DMS153 treated with DMSO at 0.1 percent for 48 hours (cell line): ENCODE results near the gene TDRD9.

Experiments used
- DNase-seq: peaks from one replicate; lab custom pipeline; 2025; ENCODE audit not compliant: unreplicated experiment; lab: John Stamatoyannopoulos, UW

TDRD9 gene

GRCh38 chr14:103984196-103984595 lies 55.9 kb downstream of the TDRD9 start:
- DNase-seq = no peak

GRCh38 chr14:103989034-103989433 lies 60.8 kb downstream of the TDRD9 start:
- DNase-seq = no peak

GRCh38 chr14:103989964-103990363 lies 61.7 kb downstream of the TDRD9 start:
- DNase-seq = no peak

GRCh38 chr14:103994535-103995184 lies 66.4 kb downstream of the TDRD9 start:
- no peak for DNase-seq

- no peak for DNase-seq
Observed at GRCh38 chr14:103995876-103996275, 67.6 kb downstream of the TDRD9 start.

- DNase-seq = no peak
Observed at GRCh38 chr14:103997391-103997790, 69.1 kb downstream of the TDRD9 start.

- DNase-seq = no peak
Observed at GRCh38 chr14:103998027-103998426, 69.8 kb downstream of the TDRD9 start.

GRCh38 chr14:103999795-104000440 lies 71.7 kb downstream of the TDRD9 start:
- no peak for DNase-seq

- no peak for DNase-seq
Observed at GRCh38 chr14:104001003-104001402, 72.7 kb downstream of the TDRD9 start.

- DNase-seq = no peak
Observed at GRCh38 chr14:104003616-104004015, 75.4 kb downstream of the TDRD9 start.

- DNase-seq = no peak
Observed at GRCh38 chr14:104004849-104005248, 76.6 kb downstream of the TDRD9 start.

GRCh38 chr14:104005489-104005888 lies 77.2 kb downstream of the TDRD9 start:
- no peak for DNase-seq

GRCh38 chr14:104007121-104007520 lies 78.9 kb downstream of the TDRD9 start:
- no peak for DNase-seq

- no peak for DNase-seq
Observed at GRCh38 chr14:104009297-104009696, 81.0 kb downstream of the TDRD9 start.

GRCh38 chr14:104011824-104012517 lies 83.7 kb downstream of the TDRD9 start:
- DNase-seq = no peak

- no peak for DNase-seq
Observed at GRCh38 chr14:104014764-104015163, 86.5 kb downstream of the TDRD9 start.

GRCh38 chr14:104016873-104017650 lies 88.8 kb downstream of the TDRD9 start:
- no peak for DNase-seq

GRCh38 chr14:104019029-104019428 lies 90.8 kb downstream of the TDRD9 start:
- no peak for DNase-seq

- DNase-seq = no peak
Observed at GRCh38 chr14:104019806-104020205, 91.5 kb downstream of the TDRD9 start.

GRCh38 chr14:104020471-104020870 lies 92.2 kb downstream of the TDRD9 start:
- DNase-seq = no peak

- no peak for DNase-seq
Observed at GRCh38 chr14:104023325-104024055, 95.2 kb downstream of the TDRD9 start.
